ENCODE results near the gene FERD3L. TPM values are rescaled to one million over a fixed set of nuclear protein-coding genes. Genes with fewer than 3 reads are reported as not detected.

The FERD3L gene
- total and polyA plus RNA-seq, 2 of the 8 experiments (the other 6 are each of a cell fraction or from before 2014, with no cell fraction given), result not detected

GRCh38 chr7:19101909-19102308 lies 43.3 kb downstream of the FERD3L start:
- Histone ChIP-seq H2BK12ac (ENCODE audit: low read depth, low read length) (no peak overlapping the region), H3K4me1 (replicated peaks in 1 of 4; ENCODE audit: control insufficient read depth in 3 of 4, insufficient read depth in 4 of 4, low read length in 3 of 4) (peaks cover 4 to 10% (median 6%) of the 10 kb centered on the region in 4 experiments; a peak in 5 of 7 replicates), H4K5ac (ENCODE audit: insufficient read length, low read depth, low read length) (no peak overlapping the region), H3K4ac (replicated peaks; ENCODE audit: insufficient read length, low read depth, low read length) (no peak overlapping the region), H2BK5ac (ENCODE audit: low read depth, low read length) (no peak overlapping the region), H2BK15ac (ENCODE audit: low read length) (no peak overlapping the region), H3K4me3 (ENCODE audit: extremely low read depth in 1 of 4, insufficient read depth in 2 of 4, low read depth in 3 of 4, low read length in 4 of 4) (no peak overlapping the region), H3K14ac (ENCODE audit: insufficient read length) (no peak overlapping the region), H3K4me2 (ENCODE audit: insufficient read depth in 1 of 2, low read depth in 2 of 2, low read length in 2 of 2) (no peak overlapping the region), H3K23me2 (ENCODE audit: low read depth, low read length) (peaks cover 3% of the 10 kb centered on the region; the same call in 1 of the 2 replicates), H2BK20ac (ENCODE audit: low read length) (no peak overlapping the region), H3K36me3 (ENCODE audit: control insufficient read depth in 2 of 4, insufficient read depth in 4 of 4, low read length in 3 of 4) (no peaks in the 10 kb centered on the region), H3K27ac (ENCODE audit: low read depth, low read length) (no peak overlapping the region), H4K91ac (replicated peaks; ENCODE audit: insufficient read length, low read length) (no peak overlapping the region), H3K23ac (ENCODE audit: insufficient read length) (no peak overlapping the region), H3K9me3 (ENCODE audit: insufficient read depth in 2 of 2, low read depth in 1 of 2, low read length in 1 of 2) (no peaks in the 10 kb centered on the region), H3K56ac (replicated peaks; ENCODE audit: insufficient read length, low read depth, low read length) (no peak overlapping the region), H3K18ac (ENCODE audit: extremely low read depth, low read length) (no peak overlapping the region), H2BK120ac (replicated peaks; ENCODE audit: low read depth, low read length) (no peak overlapping the region), H2AK5ac (ENCODE audit: low read depth, low read length) (no peak overlapping the region), H3K79me1 (ENCODE audit: low read depth, low read length) (no peaks in the 10 kb centered on the region), H4K8ac (ENCODE audit: extremely low read depth, insufficient read depth, low read length) (no peak overlapping the region), H2AFZ (ENCODE audit: low read length) (no peak overlapping the region), H4K20me1 (replicated peaks in 1 of 2; ENCODE audit: control insufficient read depth in 1 of 2, insufficient read depth in 2 of 2, low read length in 2 of 2) (peaks cover 0 to 3% of the 10 kb centered on the region in 2 experiments), H3K79me2 (ENCODE audit: control insufficient read depth in 1 of 2, insufficient read depth in 2 of 2, low read length in 2 of 2) (no peaks in the 10 kb centered on the region), H3K9ac (replicated peaks in 1 of 4; ENCODE audit: extremely low read depth in 1 of 4, low read depth in 3 of 4, low read length in 3 of 4) (no peak overlapping the region), H3K27me3 (replicated peaks in 1 of 4; ENCODE audit: control insufficient read depth in 3 of 4, extremely low read depth in 1 of 4, insufficient read depth in 3 of 4, low read length in 3 of 4) (peaks cover 22 to 34% (median 27%) of the 10 kb centered on the region in 4 experiments)
- no peak for FAIRE-seq
- WGBS, 2 experiments (ENCODE audit: extremely low coverage in 1 of 2, insufficient coverage in 1 of 2, insufficient read length in 1 of 2, insufficient replicate concordance in 2 of 2, low coverage in 1 of 2, low lambda C conversion rate in 2 of 2, missing lambda C conversion rate in 1 of 2), result 95% methylated on average over 2 of the region's 2 CpGs; no CpG with 5 or more reads in 1 of the 2 experiments
- TF ChIP-seq, protein P1, sequence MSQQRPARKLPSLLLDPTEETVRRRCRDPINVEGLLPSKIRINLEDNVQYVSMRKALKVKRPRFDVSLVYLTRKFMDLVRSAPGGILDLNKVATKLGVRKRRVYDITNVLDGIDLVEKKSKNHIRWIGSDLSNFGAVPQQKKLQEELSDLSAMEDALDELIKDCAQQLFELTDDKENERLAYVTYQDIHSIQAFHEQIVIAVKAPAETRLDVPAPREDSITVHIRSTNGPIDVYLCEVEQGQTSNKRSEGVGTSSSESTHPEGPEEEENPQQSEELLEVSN (IDR thresholded peaks at IDR 0.05), result no peak
- ChIA-PET POLR2A (ENCODE audit: partially characterized antibody) (no interaction called here), CTCF (ENCODE audit: partially characterized antibody) (interaction anchor here (0.7 to 1.1 kb wide), 4 partner anchors 73 to 401 kb away, joined by 3 read pairs; no protein-coding TSS in a partner anchor)
- DNase-seq (ENCODE audit: low read depth in 1 of 2, low spot score in 2 of 2), result no peak

Data from H1 (cell line).